D721Med (cell line): ENCODE data around the gene MNAT1.

Source experiments
- DNase-seq: peaks from one replicate; pipeline ENCODE4 v3.0.0; 2011; ENCODE audit warnings: low spot score; ENCODE audit not compliant: insufficient read length
- FAIRE-seq: peaks from 2 replicates; lab custom pipeline; 2011; peaks lifted over from hg19 to GRCh38; lab: Jason Lieb, UNC
- TF ChIP-seq, protein P1 (sequence below): IDR thresholded peaks from 2 replicates; pipeline ENCODE4 v1.5.1; 2012; ENCODE audit warnings: mild to moderate bottlenecking, control low read depth; ENCODE audit not compliant: insufficient read depth; ENCODE audit errors: missing control alignments

MNAT1 gene

DNA sequence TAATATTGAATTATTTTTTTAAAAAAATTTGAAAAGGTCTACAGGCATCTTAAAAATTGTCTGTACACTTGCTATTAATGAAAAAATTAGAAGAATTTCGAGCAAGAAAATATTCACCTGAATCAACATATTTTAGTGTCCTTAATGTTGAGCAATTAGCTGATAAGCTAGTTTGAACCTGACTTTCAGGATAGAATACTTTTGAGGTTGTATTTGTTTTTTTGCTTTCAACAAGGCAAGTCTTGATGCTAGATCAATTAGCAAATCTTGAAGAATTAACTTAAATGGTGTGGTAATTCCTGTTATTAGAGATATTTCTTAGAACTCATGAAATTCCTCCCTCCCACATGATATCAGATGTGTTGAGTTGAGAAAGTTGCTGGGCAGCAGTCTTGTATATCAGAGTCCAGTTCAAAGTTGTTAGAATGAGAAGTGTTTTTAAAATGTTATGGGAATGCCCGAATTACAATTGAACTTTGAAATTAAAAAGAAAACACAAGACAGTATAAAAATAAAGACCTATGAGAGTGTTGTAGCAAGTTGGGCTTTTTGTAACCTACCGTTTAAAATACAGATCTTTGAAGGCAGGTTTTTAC lies 127.1 kb downstream of the MNAT1 start:
- peak; percentile 6 for FAIRE-seq
- TF ChIP-seq, protein P1, sequence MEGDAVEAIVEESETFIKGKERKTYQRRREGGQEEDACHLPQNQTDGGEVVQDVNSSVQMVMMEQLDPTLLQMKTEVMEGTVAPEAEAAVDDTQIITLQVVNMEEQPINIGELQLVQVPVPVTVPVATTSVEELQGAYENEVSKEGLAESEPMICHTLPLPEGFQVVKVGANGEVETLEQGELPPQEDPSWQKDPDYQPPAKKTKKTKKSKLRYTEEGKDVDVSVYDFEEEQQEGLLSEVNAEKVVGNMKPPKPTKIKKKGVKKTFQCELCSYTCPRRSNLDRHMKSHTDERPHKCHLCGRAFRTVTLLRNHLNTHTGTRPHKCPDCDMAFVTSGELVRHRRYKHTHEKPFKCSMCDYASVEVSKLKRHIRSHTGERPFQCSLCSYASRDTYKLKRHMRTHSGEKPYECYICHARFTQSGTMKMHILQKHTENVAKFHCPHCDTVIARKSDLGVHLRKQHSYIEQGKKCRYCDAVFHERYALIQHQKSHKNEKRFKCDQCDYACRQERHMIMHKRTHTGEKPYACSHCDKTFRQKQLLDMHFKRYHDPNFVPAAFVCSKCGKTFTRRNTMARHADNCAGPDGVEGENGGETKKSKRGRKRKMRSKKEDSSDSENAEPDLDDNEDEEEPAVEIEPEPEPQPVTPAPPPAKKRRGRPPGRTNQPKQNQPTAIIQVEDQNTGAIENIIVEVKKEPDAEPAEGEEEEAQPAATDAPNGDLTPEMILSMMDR: no peak

DNA sequence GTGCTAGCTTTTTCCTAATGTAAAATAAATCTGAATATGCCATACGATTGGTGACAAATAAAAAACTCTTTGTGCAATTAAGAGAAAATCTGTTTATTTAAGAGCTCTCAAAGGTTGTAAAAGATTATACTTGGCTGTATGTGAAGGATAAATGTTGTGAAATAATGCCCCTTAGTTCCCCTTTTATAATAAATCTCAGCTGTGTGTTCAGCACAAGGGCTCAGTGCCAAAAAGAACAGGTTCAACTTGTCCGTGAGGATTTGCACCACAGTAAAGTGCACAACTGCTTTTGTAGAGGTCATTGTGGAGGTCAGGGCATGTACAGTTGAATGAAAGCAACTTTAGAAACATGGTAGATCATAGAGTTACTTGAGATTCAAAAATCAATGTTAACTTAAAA lies 127.7 kb downstream of the MNAT1 start:
- DNase-seq (no peak), FAIRE-seq (no peak)
- TF ChIP-seq, protein P1: no peak

More for the DNA sequence above, 127.1 kb downstream of the MNAT1 start:
- DNase-seq: no peak

DNA sequence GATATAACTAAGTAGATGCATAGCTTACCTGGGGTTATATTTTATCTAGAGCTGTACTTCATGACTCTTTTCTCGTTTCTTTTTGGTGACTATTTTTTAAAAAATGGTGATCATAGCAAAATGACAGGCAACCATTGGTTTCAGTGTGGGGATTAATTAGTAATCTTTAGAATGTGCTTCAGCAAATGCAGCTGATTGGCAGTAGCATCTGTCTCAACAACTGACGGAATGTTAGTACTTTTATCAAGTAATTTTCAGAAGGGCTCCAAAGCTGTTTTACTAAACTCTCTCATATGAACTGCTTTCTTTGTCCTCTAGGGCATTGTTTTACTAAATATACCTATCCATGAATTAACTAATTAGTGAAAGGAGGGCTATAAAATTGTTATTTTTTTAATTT lies 128.7 kb downstream of the MNAT1 start:
- FAIRE-seq (no peak), DNase-seq (no peak)
- TF ChIP-seq, protein P1: no peak

DNA sequence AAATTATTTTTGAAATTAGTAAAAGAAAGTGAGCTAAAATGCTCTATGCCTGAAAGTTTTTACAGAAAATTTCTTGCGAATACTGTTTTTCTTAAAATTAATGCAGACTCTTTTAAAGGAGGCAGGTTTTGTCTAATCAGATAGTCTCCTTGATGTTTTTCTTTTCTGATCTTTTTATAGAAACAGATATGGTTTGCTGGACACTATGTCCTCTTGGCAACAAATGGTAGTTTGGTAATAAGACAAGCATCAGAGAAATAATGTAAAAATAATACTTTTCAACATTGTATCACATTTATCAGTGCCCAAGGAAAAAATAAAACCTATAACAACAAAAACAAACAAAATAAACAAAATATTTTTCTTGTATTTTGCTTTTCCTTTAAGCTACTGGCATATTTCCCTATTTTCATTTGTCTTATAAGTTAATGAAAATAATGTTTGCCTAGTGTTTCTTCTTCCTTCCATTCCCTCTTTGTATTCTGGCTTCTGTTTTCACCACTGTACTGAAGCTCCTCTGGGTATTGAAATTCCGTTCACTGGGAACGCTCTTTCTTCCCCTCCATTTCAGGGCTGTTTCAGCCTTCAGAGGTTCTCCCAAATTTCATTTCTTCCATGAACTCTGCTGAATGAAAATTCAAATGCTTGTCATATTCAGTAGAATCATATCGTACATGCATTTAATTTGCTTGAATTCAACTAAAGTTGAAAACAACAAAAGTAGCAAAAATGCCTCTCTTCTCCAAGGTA lies 131.0 kb downstream of the MNAT1 start:
- FAIRE-seq (no peak), DNase-seq (no peak)
- TF ChIP-seq, protein P1: no peak

DNA sequence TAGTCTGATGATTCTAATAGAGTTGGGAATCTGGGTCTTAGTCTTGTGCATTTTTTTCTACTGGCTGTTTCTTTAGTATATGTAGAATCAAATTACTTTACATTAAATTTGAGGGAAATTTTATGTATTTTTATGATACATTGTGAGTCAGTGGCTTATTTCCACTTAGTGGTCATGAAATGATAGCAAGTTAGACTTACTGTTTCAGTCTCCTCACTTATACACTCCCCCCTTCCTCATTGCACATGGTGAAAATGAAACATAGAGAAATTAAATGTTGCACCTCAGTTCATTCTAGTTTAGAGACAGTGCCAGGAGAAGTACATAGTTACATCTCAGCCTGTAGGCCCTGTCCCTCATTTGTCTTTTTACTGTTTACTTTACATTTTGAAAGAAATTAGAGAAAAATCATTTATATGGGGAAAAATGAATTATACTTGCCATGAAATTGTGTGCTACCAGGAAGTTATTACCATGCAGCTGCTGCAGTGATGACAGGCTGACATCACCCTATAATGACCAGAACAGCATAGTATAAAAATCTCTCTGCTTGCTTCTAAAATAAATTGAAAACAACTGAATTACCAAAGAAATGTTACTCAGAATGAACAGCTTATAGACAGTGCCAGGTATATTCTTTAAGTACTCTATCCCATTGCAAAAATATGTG lies 133.1 kb downstream of the MNAT1 start:
- TF ChIP-seq, protein P1: no peak
- FAIRE-seq: no peak
- DNase-seq: no peak

DNA sequence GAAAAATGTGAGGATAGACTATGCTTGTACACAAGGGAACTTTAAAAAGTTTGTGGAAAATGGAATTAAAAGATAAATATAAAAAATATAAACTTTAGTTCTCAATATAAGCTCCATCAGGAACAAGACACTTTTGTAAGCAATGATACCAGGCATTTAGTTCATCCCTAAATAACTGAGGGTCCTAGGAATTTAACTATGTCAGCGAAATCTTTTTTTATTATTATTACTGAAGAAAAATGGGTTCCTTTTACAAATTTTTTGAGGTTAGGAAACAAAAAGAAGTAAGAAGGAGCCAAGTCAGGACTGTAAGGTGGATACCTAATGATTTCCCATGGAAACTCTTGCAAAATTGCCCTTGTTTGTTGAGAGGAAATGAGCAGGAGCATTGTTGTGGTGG lies 143.6 kb downstream of the MNAT1 start:
- TF ChIP-seq, protein P1: no peak
- DNase-seq: no peak
- no peak for FAIRE-seq
